HepG2 (cell line): ENCODE data around the gene ERC1. TPM values are rescaled to one million over a fixed set of nuclear protein-coding genes. Genes with fewer than 3 reads are reported as not detected.

Experiments used
- ATAC-seq: fragments of 200-7000 bp; cut with Tn5 transposase; 3 replicates; pipeline ENCODE4 v1.9.1; 2020; ENCODE audit warnings: mild to moderate bottlenecking, moderate library complexity
- BruUV-seq: library from RNA; stranded (reverse); fragments of 400-500 nt; replicated peaks from 2 replicates; lab custom pipeline; 2021; lab: Mats Ljungman, UMichigan
- CTCF ChIA-PET: fragments of 300-600 bp; formaldehyde crosslinking; extraction: SDS; loops from one replicate; lab custom pipeline; 2021; ENCODE audit warnings: low total read pairs, inconsistent platforms, low intra/inter-chr PET ratio; lab: Yijun Ruan, JAX
- POLR2A ChIA-PET: fragments of 350-600 bp; sonication (Branson Sonifier 250); formaldehyde crosslinking; loops from one replicate; lab custom pipeline; 2020; ENCODE audit warnings: antibody characterized with exemption, inconsistent platforms; lab: Yijun Ruan, JAX
- DNase-seq: peaks from one replicate; pipeline ENCODE4 v3.0.0-alpha.2; 2015; ENCODE audit warnings: low spot score
- FAIRE-seq: peaks from 3 replicates; lab custom pipeline; 2011; peaks lifted over from hg19 to GRCh38; lab: Jason Lieb, UNC
- H2AFZ ChIP-seq: one replicate; pipeline ENCODE4 v1.6.1; 2011; ENCODE audit warnings: low read length, inconsistent platforms
- H3K27ac ChIP-seq: fragments of 300-600 bp; 3 replicates; pipeline ENCODE4 v1.8.0; 2011; ENCODE audit warnings: mixed run types, mild to moderate bottlenecking, mixed read lengths, low read length, inconsistent platforms; ENCODE audit not compliant: insufficient read depth; ENCODE audit errors: extremely low read length
- H3K27me3 ChIP-seq, 2 experiments: fragments of 200-600 bp in 1 of 2; 2 replicates in 1 of 2; 3 replicates in 1 of 2; pipeline versions ENCODE4 v1.6.0 to v1.8.0; 2011; ENCODE audit warnings: low read length in 2 of 2, mild to moderate bottlenecking in 2 of 2, moderate library complexity in 2 of 2, inconsistent platforms in 1 of 2; ENCODE audit not compliant: insufficient read depth in 2 of 2, control insufficient read depth in 1 of 2
- H3K36me3 ChIP-seq, 2 experiments: fragments of 200-600 bp in 1 of 2; replicated peaks in 1 of 2; 2 replicates in 1 of 2; 3 replicates in 1 of 2; pipeline versions ENCODE4 v1.5.1 to v1.8.0; 2011; ENCODE audit warnings: low read length in 2 of 2, inconsistent platforms in 1 of 2; ENCODE audit not compliant: insufficient read depth in 2 of 2, control insufficient read depth in 1 of 2
- H3K4me1 ChIP-seq: 2 replicates; pipeline ENCODE4 v1.5.1; 2012; ENCODE audit warnings: low read length, inconsistent platforms; ENCODE audit not compliant: insufficient read depth
- H3K4me2 ChIP-seq: 2 replicates; pipeline ENCODE4 v1.6.0; 2011; ENCODE audit warnings: low read depth, low read length, inconsistent platforms
- H3K4me3 ChIP-seq, 3 experiments: fragments of 200-600 bp in 1 of 3; sonication (generic), shearing (Covaris generic) in 1 of 3; replicated peaks in 1 of 3; 2 replicates each; pipeline ENCODE4 v1.5.1; 2011 to 2016; ENCODE audit warnings: low read length in 3 of 3, inconsistent platforms in 2 of 3, low read depth in 2 of 3, mild to moderate bottlenecking in 2 of 3, control low read depth in 1 of 3, mixed read lengths in 1 of 3; ENCODE audit not compliant: insufficient read depth in 1 of 3
- H3K79me2 ChIP-seq: one replicate; pipeline ENCODE4 v1.6.1; 2011; ENCODE audit warnings: low read length, inconsistent platforms; ENCODE audit not compliant: insufficient read depth
- H3K9ac ChIP-seq: 2 replicates; pipeline ENCODE4 v1.6.0; 2011; ENCODE audit warnings: mild to moderate bottlenecking, low read depth, low read length, inconsistent platforms; ENCODE audit not compliant: insufficient read depth
- H3K9me3 ChIP-seq: 2 replicates; pipeline ENCODE4 v1.5.1; 2012; ENCODE audit warnings: mild to moderate bottlenecking, low read length
- H4K20me1 ChIP-seq: 2 replicates; pipeline ENCODE4 v1.6.0; 2011; ENCODE audit warnings: inconsistent platforms, mild to moderate bottlenecking, low read length, moderate library complexity; ENCODE audit not compliant: insufficient read depth
- CHD4 ChIP-seq: fragments of 200-600 bp; sonication (generic); IDR thresholded peaks from 2 replicates; pipeline ENCODE4 v1.7.0; 2017; ENCODE audit warnings: mild to moderate bottlenecking, low read length, borderline replicate concordance
- HMGXB3 ChIP-seq: sonication (generic); formaldehyde crosslinking; IDR thresholded peaks from 2 replicates; pipeline ENCODE4 v1.4.0; 2020; ENCODE audit warnings: missing genetic modification reagents, borderline replicate concordance
- ONECUT2 ChIP-seq: sonication (generic); formaldehyde crosslinking; IDR thresholded peaks from 2 replicates; pipeline ENCODE4 v1.4.0; 2020; ENCODE audit warnings: missing genetic modification reagents
- SMARCE1 ChIP-seq: fragments of 450-650 bp; IDR thresholded peaks from 2 replicates; pipeline ENCODE4 v1.6.1; 2017; ENCODE audit warnings: borderline replicate concordance
- SUZ12 ChIP-seq: fragments of 150-350 bp; IDR thresholded peaks from 2 replicates; pipeline ENCODE4 v1.6.1; 2014; ENCODE audit warnings: low read depth, low read length
- ZNF136 ChIP-seq: sonication (generic); formaldehyde crosslinking; IDR thresholded peaks from 2 replicates; pipeline ENCODE4 v1.8.1; 2022; ENCODE audit warnings: low read depth, mild to moderate bottlenecking, moderate library complexity, missing genetic modification reagents
- ZNF343 ChIP-seq: sonication (generic); formaldehyde crosslinking; IDR thresholded peaks from 2 replicates; pipeline ENCODE4 v1.4.0; 2020; ENCODE audit warnings: mild to moderate bottlenecking, missing genetic modification reagents
- ZNF652 ChIP-seq: IDR thresholded peaks from 2 replicates; pipeline ENCODE4 v1.6.1; 2016; ENCODE audit warnings: low read depth, borderline replicate concordance
- ZNF781 ChIP-seq: sonication (generic); formaldehyde crosslinking; IDR thresholded peaks from 2 replicates; pipeline ENCODE4 v1.5.1; 2020; ENCODE audit warnings: borderline replicate concordance, mild to moderate bottlenecking, missing genetic modification reagents; ENCODE audit errors: not compliant biosample characterization
- ZSCAN20 ChIP-seq: sonication (generic); formaldehyde crosslinking; IDR thresholded peaks from 2 replicates; pipeline ENCODE4 v1.4.0; 2020; ENCODE audit warnings: missing genetic modification reagents, mild to moderate bottlenecking, borderline replicate concordance
- WGBS: methylation state at CpG from one replicate; pipeline ENCODE4 v1.1.6; 2017; ENCODE audit warnings: low lambda C conversion rate; 5-methylcytosine and 5-hydroxymethylcytosine counted together
- in situ Hi-C: cut with HindIII; loops from 2 replicates; pipeline ENCODE4 v1.10.0; 2017; ENCODE audit warnings: low pct_unique_long_range_greater_than_20kb; ENCODE audit not compliant: extremely low pct_ligation_motif_present
- intact Hi-C: fragments of 100-400 bp; cut with micrococcal nuclease; formaldehyde crosslinking; loops from one replicate; pipeline ENCODE4 v1.10.0; 2022; ENCODE audit not compliant: unreplicated experiment
- polyA plus RNA-seq, 8 experiments: library from polyadenylated mRNA; depleted of rRNA in 3 of 8; stranded (reverse) in 7 of 8; unstranded in 1 of 8; fragments of >200 nt; fragmentation: Illumina TruSeq in 4 of 8; extraction: Trizol in 4 of 8; gene quantifications; 2 replicates each; pipeline versions ENCODE4 v1.2.1 to v1.2.3, GENCODE V29; 2011 to 2016; ENCODE audit warnings: low read depth in 4 of 8, missing spikeins in 1 of 8, mixed read lengths in 1 of 8; ENCODE audit not compliant: insufficient read depth in 1 of 8
- total RNA-seq, 5 experiments: library from RNA; depleted of rRNA; stranded (reverse); fragments of >200 nt; fragmentation: Illumina TruSeq; extraction: Trizol; gene quantifications; 2 replicates each; pipeline ENCODE4 v1.2.3, GENCODE V29; 2016; ENCODE audit warnings: low read depth in 1 of 5
- TF ChIP-seq, protein P1 (sequence below): sonication (generic); formaldehyde crosslinking; IDR thresholded peaks from 2 replicates; pipeline ENCODE4 v1.5.1; 2020; ENCODE audit warnings: mild to moderate bottlenecking, missing genetic modification reagents
- TF ChIP-seq, protein P2 (sequence below): sonication (generic); formaldehyde crosslinking; IDR thresholded peaks from 2 replicates; pipeline ENCODE4 v1.4.0; 2020; ENCODE audit warnings: mild to moderate bottlenecking, missing genetic modification reagents

The ERC1 gene
- total and polyA plus RNA-seq, 2 of the 13 experiments (the other 11 are each of a cell fraction or from before 2014, with no cell fraction given) = 6.1 to 12.4 TPM

GRCh38 chr12:1173781-1174617, 183.0 kb downstream of the ERC1 start:
- peaks cover 2 to 3% of the 10 kb centered on the region in 2 experiments; a peak in 3 of 5 replicates for H3K36me3 ChIP-seq
- peaks cover 6% of the 10 kb centered on the region; the same call in 1 of the 2 replicates for H3K4me1 ChIP-seq
- ChIA-PET POLR2A (no interaction called here), CTCF (no interaction called here)
- no peak overlapping the region for H2AFZ ChIP-seq
- H4K20me1 ChIP-seq = no peaks in the 10 kb centered on the region
- no peak for DNase-seq
- no peak overlapping the region for H3K27ac ChIP-seq
- in situ Hi-C loops (no loop called here), intact Hi-C loops (no loop called here)
- H3K9me3 ChIP-seq = no peaks in the 10 kb centered on the region
- no peak for ATAC-seq
- no peaks in the 10 kb centered on the region for H3K27me3 ChIP-seq
- no peak overlapping the region for H3K9ac ChIP-seq
- no peak overlapping the region for H3K4me2 ChIP-seq
- H3K79me2 ChIP-seq = no peaks in the 10 kb centered on the region
- H3K4me3 ChIP-seq = no peak overlapping the region
- WGBS = 95% methylated on average over 7 of the region's 8 CpGs
- no TSS peak for BruUV-seq
- no peak for FAIRE-seq
- no peak for TF ChIP-seq ZNF343 (CRISPR knock-in tag)
- TF ChIP-seq HMGXB3 (CRISPR knock-in tag) = no peak
- TF ChIP-seq, protein P1, sequence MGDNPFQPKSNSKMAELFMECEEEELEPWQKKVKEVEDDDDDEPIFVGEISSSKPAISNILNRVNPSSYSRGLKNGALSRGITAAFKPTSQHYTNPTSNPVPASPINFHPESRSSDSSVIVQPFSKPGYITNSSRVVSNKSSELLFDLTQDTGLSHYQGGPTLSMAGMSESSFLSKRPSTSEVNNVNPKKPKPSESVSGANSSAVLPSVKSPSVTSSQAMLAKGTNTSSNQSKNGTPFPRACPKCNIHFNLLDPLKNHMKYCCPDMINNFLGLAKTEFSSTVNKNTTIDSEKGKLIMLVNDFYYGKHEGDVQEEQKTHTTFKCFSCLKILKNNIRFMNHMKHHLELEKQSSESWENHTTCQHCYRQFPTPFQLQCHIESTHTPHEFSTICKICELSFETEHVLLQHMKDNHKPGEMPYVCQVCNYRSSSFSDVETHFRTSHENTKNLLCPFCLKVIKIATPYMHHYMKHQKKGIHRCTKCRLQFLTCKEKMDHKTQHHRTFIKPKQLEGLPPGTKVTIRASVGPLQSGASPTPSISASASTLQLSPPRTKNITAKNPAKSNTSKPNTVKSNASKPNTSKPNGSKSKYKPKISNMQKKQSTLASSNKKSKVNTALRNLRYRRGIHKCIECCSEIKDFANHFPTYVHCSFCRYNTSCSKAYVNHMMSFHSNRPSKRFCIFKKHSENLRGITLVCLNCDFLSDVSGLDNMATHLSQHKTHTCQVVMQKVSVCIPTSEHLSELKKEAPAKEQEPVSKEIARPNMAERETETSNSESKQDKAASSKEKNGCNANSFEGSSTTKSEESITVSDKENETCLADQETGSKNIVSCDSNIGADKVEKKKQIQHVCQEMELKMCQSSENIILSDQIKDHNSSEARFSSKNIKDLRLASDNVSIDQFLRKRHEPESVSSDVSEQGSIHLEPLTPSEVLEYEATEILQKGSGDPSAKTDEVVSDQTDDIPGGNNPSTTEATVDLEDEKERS (CRISPR knock-in tag) = no peak
- TF ChIP-seq SUZ12 = no peak
- no peak for TF ChIP-seq ZNF136 (CRISPR knock-in tag)
- no peak for TF ChIP-seq ZNF652 (CRISPR knock-in tag)
- TF ChIP-seq CHD4 = no peak
- TF ChIP-seq SMARCE1 = no peak
- no peak for TF ChIP-seq ZSCAN20
- TF ChIP-seq ZNF781 (CRISPR knock-in tag) = no peak
- TF ChIP-seq ONECUT2 (CRISPR knock-in tag) = no peak
- TF ChIP-seq, protein P2, sequence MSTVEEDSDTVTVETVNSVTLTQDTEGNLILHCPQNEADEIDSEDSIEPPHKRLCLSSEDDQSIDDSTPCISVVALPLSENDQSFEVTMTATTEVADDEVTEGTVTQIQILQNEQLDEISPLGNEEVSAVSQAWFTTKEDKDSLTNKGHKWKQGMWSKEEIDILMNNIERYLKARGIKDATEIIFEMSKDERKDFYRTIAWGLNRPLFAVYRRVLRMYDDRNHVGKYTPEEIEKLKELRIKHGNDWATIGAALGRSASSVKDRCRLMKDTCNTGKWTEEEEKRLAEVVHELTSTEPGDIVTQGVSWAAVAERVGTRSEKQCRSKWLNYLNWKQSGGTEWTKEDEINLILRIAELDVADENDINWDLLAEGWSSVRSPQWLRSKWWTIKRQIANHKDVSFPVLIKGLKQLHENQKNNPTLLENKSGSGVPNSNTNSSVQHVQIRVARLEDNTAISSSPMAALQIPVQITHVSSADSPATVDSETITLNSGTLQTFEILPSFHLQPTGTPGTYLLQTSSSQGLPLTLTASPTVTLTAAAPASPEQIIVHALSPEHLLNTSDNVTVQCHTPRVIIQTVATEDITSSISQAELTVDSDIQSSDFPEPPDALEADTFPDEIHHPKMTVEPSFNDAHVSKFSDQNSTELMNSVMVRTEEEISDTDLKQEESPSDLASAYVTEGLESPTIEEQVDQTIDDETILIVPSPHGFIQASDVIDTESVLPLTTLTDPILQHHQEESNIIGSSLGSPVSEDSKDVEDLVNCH (CRISPR knock-in tag) = no peak
